ENCODE data around the gene ATP9A.
"Not testable (repeated sequence)": the region's sequence is repeated elsewhere in the genome, so short reads cannot be mapped to it uniquely, and the experiment has no call there.

ATP9A gene

GRCh38 chr20:51570739-51571459, 197.3 kb downstream of the ATP9A start:
- Histone ChIP-seq H3K4me3 (IDR thresholded peaks at IDR 0.05; ENCODE audit: insufficient read depth, low read depth, low read length) (no peak overlapping the region), H3K79me2 (ENCODE audit: insufficient read depth, low read depth) (no peaks in the 10 kb centered on the region), H3K36me3 (ENCODE audit: insufficient read depth) (no peaks in the 10 kb centered on the region), H3K4me1 (ENCODE audit: low read depth, poor library complexity, severe bottlenecking) (peaks cover 5% of the 10 kb centered on the region), H4K20me1 (ENCODE audit: insufficient read depth) (no peaks in the 10 kb centered on the region), H3K27ac (no peak overlapping the region), H2AFZ (ENCODE audit: low read depth) (no peak overlapping the region), H3K9ac (no peak overlapping the region), H3K4me2 (no peak overlapping the region), H3K27me3 (ENCODE audit: insufficient read depth, low read depth) (no peaks in the 10 kb centered on the region)
- no peak for TF ChIP-seq CTCF (conservative IDR thresholded peaks at IDR 0.05; ENCODE audit: low read depth, low read length)

- Histone ChIP-seq H3K27ac (no peak overlapping the region), H3K4me3 (IDR thresholded peaks at IDR 0.05; ENCODE audit: insufficient read depth, low read depth, low read length) (no peak overlapping the region), H3K27me3 (ENCODE audit: insufficient read depth, low read depth) (no peaks in the 10 kb centered on the region), H3K9ac (no peak overlapping the region), H2AFZ (ENCODE audit: low read depth) (no peak overlapping the region), H3K79me2 (ENCODE audit: insufficient read depth, low read depth) (no peaks in the 10 kb centered on the region), H3K36me3 (ENCODE audit: insufficient read depth) (no peaks in the 10 kb centered on the region), H4K20me1 (ENCODE audit: insufficient read depth) (no peaks in the 10 kb centered on the region), H3K4me1 (ENCODE audit: low read depth, poor library complexity, severe bottlenecking) (peaks cover 13% of the 10 kb centered on the region), H3K4me2 (no peak overlapping the region)
- TF ChIP-seq CTCF (conservative IDR thresholded peaks at IDR 0.05; ENCODE audit: low read depth, low read length): no peak
Measured at GRCh38 chr20:51569815-51570738, 198.1 kb downstream of the ATP9A start.

GRCh38 chr20:51568533-51568932, 199.7 kb downstream of the ATP9A start:
- peaks cover 13% of the 10 kb centered on the region for H3K4me1 ChIP-seq (ENCODE audit: low read depth, poor library complexity, severe bottlenecking)
- H3K4me2 ChIP-seq; H2AFZ ChIP-seq (ENCODE audit: low read depth); H3K4me3 ChIP-seq (IDR thresholded peaks at IDR 0.05; ENCODE audit: insufficient read depth, low read depth, low read length); H3K27me3 ChIP-seq (ENCODE audit: insufficient read depth, low read depth); H3K9ac ChIP-seq; H3K79me2 ChIP-seq (ENCODE audit: insufficient read depth, low read depth); H4K20me1 ChIP-seq (ENCODE audit: insufficient read depth); H3K36me3 ChIP-seq (ENCODE audit: insufficient read depth); H3K27ac ChIP-seq: not testable (repeated sequence)

GRCh38 chr20:51567622-51568021, 200.6 kb downstream of the ATP9A start:
- H3K9ac ChIP-seq: no peak overlapping the region
- no peak overlapping the region for H3K27ac ChIP-seq
- TF ChIP-seq CTCF (conservative IDR thresholded peaks at IDR 0.05; ENCODE audit: low read depth, low read length): no peak

More at GRCh38 chr20:51567622-51568021, 200.6 kb downstream of the ATP9A start:
- H3K79me2 ChIP-seq (ENCODE audit: insufficient read depth, low read depth): no peaks in the 10 kb centered on the region
- no peaks in the 10 kb centered on the region for H4K20me1 ChIP-seq (ENCODE audit: insufficient read depth)
- H3K4me1 ChIP-seq (ENCODE audit: low read depth, poor library complexity, severe bottlenecking): peaks cover 13% of the 10 kb centered on the region
- no peaks in the 10 kb centered on the region for H3K36me3 ChIP-seq (ENCODE audit: insufficient read depth)
- no peak overlapping the region for H3K4me3 ChIP-seq (IDR thresholded peaks at IDR 0.05; ENCODE audit: insufficient read depth, low read depth, low read length)
- no peaks in the 10 kb centered on the region for H3K27me3 ChIP-seq (ENCODE audit: insufficient read depth, low read depth)
- no peak overlapping the region for H2AFZ ChIP-seq (ENCODE audit: low read depth)
- no peak overlapping the region for H3K4me2 ChIP-seq

Data from KMS-11 (cell line).